Suppressor macrophage treated with lipopolysaccharide for 1 hour (primary cell): ENCODE measurements around the gene PAN2.
"Not testable (repeated sequence)": the region's sequence is repeated elsewhere in the genome, so short reads cannot be mapped to it uniquely, and the experiment has no call there.

Experiments used
- DNase-seq, 3 donors: peaks; one replicate each; pipeline ENCODE4 v3.0.0-alpha.2; 2020 to 2022

PAN2 gene

GRCh38 chr12:56346675-56347074 lies 12.9 kb upstream of the PAN2 start:
- peak in 1 of 3 donors; percentile 49 for DNase-seq

- DNase-seq: not testable (repeated sequence)
Measured at GRCh38 chr12:56342290-56342689, 8.5 kb upstream of the PAN2 start.

- no peak for DNase-seq
Measured at GRCh38 chr12:56341616-56342015, 7.8 kb upstream of the PAN2 start.

GRCh38 chr12:56339158-56339422 lies 5.3 kb upstream of the PAN2 start:
- DNase-seq: no peak

- DNase-seq: peak; percentile 53 to 75 (median 74)
Measured at GRCh38 chr12:56338308-56339157, 4.7 kb upstream of the PAN2 start, which contains the start of gene IL23A. Gene IL23A (plus strand): TSS chr12:56338884. CDS start chr12:56339045, 161 bp downstream.

GRCh38 chr12:56337753-56338251 lies 4.0 kb upstream of the PAN2 start:
- peak; percentile 89 to 92 (median 92) for DNase-seq

GRCh38 chr12:56336361-56337167 lies 2.8 kb upstream of the PAN2 start:
- peak; percentile 92 to 95 (median 94) for DNase-seq

GRCh38 chr12:56335527-56335926 lies 1.7 kb upstream of the PAN2 start:
- DNase-seq: not testable (repeated sequence)

- no peak for DNase-seq
Measured at GRCh38 chr12:56334490-56334793, 642 bp upstream of the PAN2 start.

GRCh38 chr12:56333197-56333678 lies 562 bp downstream of the PAN2 start:
- DNase-seq: no peak

GRCh38 chr12:56332512-56333196 lies 1.1 kb downstream of the PAN2 start:
- no peak for DNase-seq

- no peak for DNase-seq
Measured at GRCh38 chr12:56330936-56331490, 2.8 kb downstream of the PAN2 start.

- no peak for DNase-seq
Measured at GRCh38 chr12:56326533-56326932, 7.3 kb downstream of the PAN2 start.

GRCh38 chr12:56326126-56326525 lies 7.7 kb downstream of the PAN2 start:
- DNase-seq: no peak

- DNase-seq: no peak
Measured at GRCh38 chr12:56324206-56324605, 9.6 kb downstream of the PAN2 start.

GRCh38 chr12:56321610-56322009 lies 12.2 kb downstream of the PAN2 start:
- not testable (repeated sequence) for DNase-seq

- DNase-seq: peak; percentile 72 to 87 (median 78)
Measured at GRCh38 chr12:56321027-56321426, 12.8 kb downstream of the PAN2 start.

- no peak for DNase-seq
Measured at GRCh38 chr12:56317675-56318074, 16.1 kb downstream of the PAN2 start.

- DNase-seq: peak; percentile 95 to 96 (median 96)
Measured at GRCh38 chr12:56315622-56316473, 18.0 kb downstream of the PAN2 start, which contains the start of gene CNPY2. Gene CNPY2 (minus strand): TSS chr12:56315988. CDS start chr12:56315217, 771 bp downstream.

- DNase-seq: no peak
Measured at GRCh38 chr12:56315249-56315621, 18.6 kb downstream of the PAN2 start.

- DNase-seq: no peak
Measured at GRCh38 chr12:56311003-56311402, 22.8 kb downstream of the PAN2 start.

GRCh38 chr12:56308714-56309113 lies 25.1 kb downstream of the PAN2 start:
- no peak for DNase-seq
